Activated CD4-positive, alpha-beta T cell treated with anti-CD3 and anti-CD28 coated beads for 36 hours (primary cell): Measurements from ENCODE around the gene ARHGAP23. TPM values are rescaled to one million over a fixed set of nuclear protein-coding genes. Genes with fewer than 3 reads are reported as not detected.

ENCODE experiments used
- ATAC-seq: fragments of 200-7000 bp; cut with Tn5 transposase; one replicate; pipeline ENCODE4 v1.10.0; 2021; ENCODE audit warnings: mild to moderate bottlenecking, moderate library complexity
- CTCF ChIA-PET: fragments of 350-600 bp; sonication (Branson Sonifier 250); formaldehyde crosslinking; loops from one replicate; lab custom pipeline; 2021; ENCODE audit warnings: antibody characterized with exemption; lab: Charles Lee
- POLR2A ChIA-PET: fragments of 350-600 bp; sonication (Branson Sonifier 250); formaldehyde crosslinking; loops from one replicate; lab custom pipeline; 2021; ENCODE audit warnings: antibody characterized with exemption, inconsistent platforms; lab: Charles Lee
- DNase-seq: peaks from one replicate; pipeline ENCODE4 v3.0.0-alpha.2; 2020
- H3K27ac Mint-ChIP-seq: one replicate; pipeline ENCODE4 v1.8.0; 2021; ENCODE audit warnings: mixed read lengths
- H3K27me3 Mint-ChIP-seq: one replicate; pipeline ENCODE4 v1.8.0; 2021; ENCODE audit warnings: mixed read lengths
- H3K36me3 Mint-ChIP-seq: one replicate; pipeline ENCODE4 v1.8.0; 2021; ENCODE audit warnings: low read depth, mixed read lengths
- H3K4me1 Mint-ChIP-seq: one replicate; pipeline ENCODE4 v1.8.0; 2021; ENCODE audit warnings: mixed read lengths
- H3K4me3 Mint-ChIP-seq: one replicate; pipeline ENCODE4 v1.8.0; 2021; ENCODE audit warnings: mild to moderate bottlenecking, moderate library complexity, mixed read lengths
- H3K9me3 Mint-ChIP-seq: one replicate; pipeline ENCODE4 v1.8.0; 2021; ENCODE audit warnings: low read depth, mixed read lengths
- intact Hi-C, 2 experiments: fragments of 100-400 bp; cut with DNase I in 1 of 2; cut with micrococcal nuclease in 1 of 2; formaldehyde crosslinking; loops; one replicate each; pipeline versions ENCODE4 v1.14.2 to v1.15.1; 2022 to 2024; cut with DNase I, micrococcal nuclease
- total RNA-seq, 2 experiments: library from RNA; stranded (reverse); gene quantifications; one replicate each; pipeline ENCODE4 v1.2.3, GENCODE V29; 2021

The ARHGAP23 gene
- total RNA-seq, 2 experiments from 2014 or later, result 0.55 to 0.86 TPM

GRCh38 chr17:38533866-38534497, 105.7 kb downstream of the ARHGAP23 start:
- no peak for DNase-seq
- ChIA-PET CTCF (interaction anchor here (1.4 to 1.5 kb wide), 2 partner anchors 24 to 134 kb away, joined by 5 read pairs; no protein-coding TSS in a partner anchor), POLR2A (no interaction called here)
- H3K9me3 Mint-ChIP-seq, result no peaks in the 10 kb centered on the region
- intact Hi-C loops, result no loop called here
- H3K4me3 Mint-ChIP-seq, result no peak overlapping the region
- H3K27me3 Mint-ChIP-seq, result peaks cover 16% of the 10 kb centered on the region
- no peaks in the 10 kb centered on the region for H3K36me3 Mint-ChIP-seq
- no peak for ATAC-seq
- H3K4me1 Mint-ChIP-seq, result no peaks in the 10 kb centered on the region
- no peak overlapping the region for H3K27ac Mint-ChIP-seq

GRCh38 chr17:38534498-38534885, 106.2 kb downstream of the ARHGAP23 start:
- no peak overlapping the region for H3K27ac Mint-ChIP-seq
- no peak overlapping the region for H3K4me3 Mint-ChIP-seq
- DNase-seq, result no peak
- CTCF ChIA-PET, result interaction anchor here (1.0 to 1.5 kb wide), 3 partner anchors 24 to 133 kb away, joined by 3 to 5 read pairs (median 5); no protein-coding TSS in a partner anchor
- no peaks in the 10 kb centered on the region for H3K9me3 Mint-ChIP-seq
- H3K4me1 Mint-ChIP-seq, result no peaks in the 10 kb centered on the region
- intact Hi-C loops, result no loop called here
- no peak for ATAC-seq
- no peaks in the 10 kb centered on the region for H3K36me3 Mint-ChIP-seq
- POLR2A ChIA-PET, result no interaction called here
- H3K27me3 Mint-ChIP-seq, result peaks cover 16% of the 10 kb centered on the region

GRCh38 chr17:38535886-38536285, 107.6 kb downstream of the ARHGAP23 start:
- ATAC-seq (no peak), DNase-seq (no peak)
- no peak overlapping the region for H3K4me3 Mint-ChIP-seq
- ChIA-PET POLR2A (no interaction called here), CTCF (interaction anchor here (1.6 kb wide), 1 partner anchor 130 kb away, joined by 3 read pairs; no protein-coding TSS in a partner anchor)
- no peaks in the 10 kb centered on the region for H3K4me1 Mint-ChIP-seq
- no peak overlapping the region for H3K27ac Mint-ChIP-seq
- intact Hi-C loops, result loop anchor here in 1 of 2 experiments (2.0 kb wide), 1 partner anchor 43 kb away; no protein-coding TSS in a partner anchor
- H3K27me3 Mint-ChIP-seq, result peaks cover 11% of the 10 kb centered on the region
- H3K36me3 Mint-ChIP-seq, result no peaks in the 10 kb centered on the region
- no peaks in the 10 kb centered on the region for H3K9me3 Mint-ChIP-seq

- ChIA-PET POLR2A (no interaction called here), CTCF (interaction anchor here (0.7 to 2.0 kb wide), 6 partner anchors 9 to 652 kb away, joined by 3 to 8 read pairs (median 3); no protein-coding TSS in a partner anchor)
- peaks cover 13% of the 10 kb centered on the region for H3K27me3 Mint-ChIP-seq
- no peaks in the 10 kb centered on the region for H3K4me1 Mint-ChIP-seq
- H3K27ac Mint-ChIP-seq, result no peak overlapping the region
- ATAC-seq (no peak), DNase-seq (no peak)
- intact Hi-C loops, result loop anchor here (1.0 to 2.0 kb wide), 2 partner anchors 44 kb away; no protein-coding TSS in a partner anchor
- no peaks in the 10 kb centered on the region for H3K36me3 Mint-ChIP-seq
- H3K4me3 Mint-ChIP-seq, result no peak overlapping the region
- H3K9me3 Mint-ChIP-seq, result no peaks in the 10 kb centered on the region
These were observed 108.4 kb downstream of the ARHGAP23 start for GRCh38 chr17:38536661-38537060.

- CTCF ChIA-PET, result interaction anchor here (1.6 kb wide), 1 partner anchor 19 kb away, joined by 3 read pairs; no protein-coding TSS in a partner anchor
These were observed 110.6 kb downstream of the ARHGAP23 start for GRCh38 chr17:38538906-38539305.

GRCh38 chr17:38539386-38539785, 111.1 kb downstream of the ARHGAP23 start:
- Mint-ChIP-seq H3K36me3 (no peaks in the 10 kb centered on the region), H3K27ac (no peak overlapping the region), H3K4me3 (no peak overlapping the region), H3K27me3 (peaks cover 15% of the 10 kb centered on the region), H3K4me1 (no peaks in the 10 kb centered on the region), H3K9me3 (no peaks in the 10 kb centered on the region)
- POLR2A ChIA-PET, result no interaction called here
- ATAC-seq (no peak), DNase-seq (no peak)
- intact Hi-C loops, result no loop called here
- CTCF ChIA-PET, result interaction anchor here (1.6 kb wide), 1 partner anchor 19 kb away, joined by 3 read pairs; no protein-coding TSS in a partner anchor

More at GRCh38 chr17:38538906-38539305, 110.6 kb downstream of the ARHGAP23 start:
- POLR2A ChIA-PET, result no interaction called here
- DNase-seq (no peak), ATAC-seq (no peak)
- intact Hi-C loops, result no loop called here
- Mint-ChIP-seq H3K4me1 (no peaks in the 10 kb centered on the region), H3K9me3 (no peaks in the 10 kb centered on the region), H3K27me3 (peaks cover 15% of the 10 kb centered on the region), H3K4me3 (no peak overlapping the region), H3K36me3 (no peaks in the 10 kb centered on the region), H3K27ac (no peak overlapping the region)

- no peaks in the 10 kb centered on the region for H3K9me3 Mint-ChIP-seq
- no peaks in the 10 kb centered on the region for H3K36me3 Mint-ChIP-seq
- ATAC-seq, result no peak
- intact Hi-C loops, result loop anchor here in 1 of 2 experiments (5.0 kb wide), 1 partner anchor 52 kb away; no protein-coding TSS in a partner anchor
- peaks cover 15% of the 10 kb centered on the region for H3K27me3 Mint-ChIP-seq
- CTCF ChIA-PET, result interaction anchor here (0.6 kb wide), 1 partner anchor 55 kb away, joined by 4 read pairs; no protein-coding TSS in a partner anchor
- POLR2A ChIA-PET, result no interaction called here
- DNase-seq, result no peak
- no peaks in the 10 kb centered on the region for H3K4me1 Mint-ChIP-seq
- no peak overlapping the region for H3K27ac Mint-ChIP-seq
- H3K4me3 Mint-ChIP-seq, result no peak overlapping the region
These were observed 112.3 kb downstream of the ARHGAP23 start for GRCh38 chr17:38540514-38541045.

- ChIA-PET CTCF (no interaction called here), POLR2A (no interaction called here)
- H3K27ac Mint-ChIP-seq, result no peak overlapping the region
- H3K36me3 Mint-ChIP-seq, result no peaks in the 10 kb centered on the region
- no peak for ATAC-seq
- intact Hi-C loops, result loop anchor here in 1 of 2 experiments (5.0 kb wide), 1 partner anchor 51 kb away; no protein-coding TSS in a partner anchor
- no peak for DNase-seq
- H3K27me3 Mint-ChIP-seq, result peaks cover 10% of the 10 kb centered on the region
- no peak overlapping the region for H3K4me3 Mint-ChIP-seq
- no peaks in the 10 kb centered on the region for H3K9me3 Mint-ChIP-seq
- no peaks in the 10 kb centered on the region for H3K4me1 Mint-ChIP-seq
These were observed 113.0 kb downstream of the ARHGAP23 start for GRCh38 chr17:38541281-38541680.

- no peak overlapping the region for H3K4me3 Mint-ChIP-seq
- no peaks in the 10 kb centered on the region for H3K9me3 Mint-ChIP-seq
- DNase-seq (no peak), ATAC-seq (no peak)
- ChIA-PET POLR2A (no interaction called here), CTCF (no interaction called here)
- H3K36me3 Mint-ChIP-seq, result no peaks in the 10 kb centered on the region
- no peak overlapping the region for H3K27ac Mint-ChIP-seq
- H3K27me3 Mint-ChIP-seq, result peaks cover 10% of the 10 kb centered on the region
- intact Hi-C loops, result loop anchor here in 1 of 2 experiments (5.0 kb wide), 1 partner anchor 50 kb away; no protein-coding TSS in a partner anchor
- no peaks in the 10 kb centered on the region for H3K4me1 Mint-ChIP-seq
These were observed 114.0 kb downstream of the ARHGAP23 start for GRCh38 chr17:38542286-38542685.

GRCh38 chr17:38543403-38544174, 115.3 kb downstream of the ARHGAP23 start:
- CTCF ChIA-PET, result interaction anchor here (0.6 to 0.8 kb wide), 3 partner anchors 124 to 311 kb away, joined by 3 read pairs; no protein-coding TSS in a partner anchor
- H3K27ac Mint-ChIP-seq, result no peak overlapping the region
- intact Hi-C loops, result loop anchor here in 1 of 2 experiments (5.0 kb wide), 1 partner anchor 49 kb away; no protein-coding TSS in a partner anchor
- POLR2A ChIA-PET, result no interaction called here
- no peaks in the 10 kb centered on the region for H3K9me3 Mint-ChIP-seq
- no peaks in the 10 kb centered on the region for H3K36me3 Mint-ChIP-seq
- peaks cover 10% of the 10 kb centered on the region for H3K27me3 Mint-ChIP-seq
- DNase-seq (no peak), ATAC-seq (no peak)
- no peak overlapping the region for H3K4me3 Mint-ChIP-seq
- H3K4me1 Mint-ChIP-seq, result no peaks in the 10 kb centered on the region
